Sciatic nerve (tissue), 2 donors: ENCODE results near the gene CUL1. TPM values are rescaled to one million over a fixed set of nuclear protein-coding genes. Genes with fewer than 3 reads are reported as not detected.

Experiments
- ATAC-seq: fragments of 200-7000 bp; cut with Tn5 transposase; one replicate; pipeline ENCODE4 v1.9.1; 2020; ENCODE audit warnings: mild to moderate bottlenecking, moderate library complexity
- DNase-seq: peaks from one replicate; pipeline ENCODE4 v3.0.0-alpha.2; 2020; ENCODE audit warnings: low spot score
- intact Hi-C: fragments of 100-400 bp; cut with DNase I; formaldehyde crosslinking; loops from one replicate; pipeline ENCODE4 v1.14.2; 2022
- total RNA-seq: library from RNA; stranded (reverse); fragmentation: NEBNext Ultra II Directional; extraction: Animal tissue kit (Norgen Biotek cat#: 25700); gene quantifications from one replicate; pipeline ENCODE4 v1.2.1, GENCODE V29; 2021
- donor health status: DM: no; HTN: no; CAD: no.
- donor health status: DM: no; HTN: no; CAD: no.

CUL1 gene
- total RNA-seq, 1 donor from 2014 or later = 40.4 TPM

- no peak for ATAC-seq
- intact Hi-C loops = no loop called here
- no peak for DNase-seq
Measured at GRCh38 chr7:148735967-148736366, 37.3 kb downstream of the CUL1 start.

GRCh38 chr7:148738737-148739535 is 40.2 kb downstream of the CUL1 start:
- ATAC-seq (no peak), DNase-seq (no peak)
- intact Hi-C loops = no loop called here

- no peak for ATAC-seq
- intact Hi-C loops = no loop called here
- DNase-seq = no peak
Measured at GRCh38 chr7:148746135-148746534, 47.4 kb downstream of the CUL1 start.

GRCh38 chr7:148747274-148747673 is 48.6 kb downstream of the CUL1 start:
- DNase-seq (no peak), ATAC-seq (no peak)
- intact Hi-C loops = no loop called here

- intact Hi-C loops = no loop called here
- DNase-seq = no peak
Measured at GRCh38 chr7:148750442-148751355, 52.0 kb downstream of the CUL1 start.

GRCh38 chr7:148753224-148753623 is 54.5 kb downstream of the CUL1 start:
- intact Hi-C loops = no loop called here
- ATAC-seq (no peak), DNase-seq (no peak)

More at GRCh38 chr7:148750442-148751355, 52.0 kb downstream of the CUL1 start:
- ATAC-seq = no peak

- intact Hi-C loops = no loop called here
- ATAC-seq (no peak), DNase-seq (no peak)
Measured at GRCh38 chr7:148754912-148755311, 56.2 kb downstream of the CUL1 start.

- no peak for DNase-seq
- no peak for ATAC-seq
- intact Hi-C loops = no loop called here
Measured at GRCh38 chr7:148761499-148762278, 63.0 kb downstream of the CUL1 start.

- DNase-seq = no peak
Measured at GRCh38 chr7:148763622-148764021, 64.9 kb downstream of the CUL1 start.

GRCh38 chr7:148770004-148770403 is 71.3 kb downstream of the CUL1 start:
- ATAC-seq (no peak), DNase-seq (no peak)
- intact Hi-C loops = no loop called here

More at GRCh38 chr7:148763622-148764021, 64.9 kb downstream of the CUL1 start:
- ATAC-seq = no peak
- intact Hi-C loops = no loop called here

GRCh38 chr7:148772297-148773089 is 73.8 kb downstream of the CUL1 start:
- ATAC-seq = no peak

GRCh38 chr7:148773334-148773733 is 74.6 kb downstream of the CUL1 start:
- intact Hi-C loops = no loop called here
- ATAC-seq (no peak), DNase-seq (no peak)

More at GRCh38 chr7:148772297-148773089, 73.8 kb downstream of the CUL1 start:
- intact Hi-C loops = no loop called here
- no peak for DNase-seq

GRCh38 chr7:148774471-148774870 is 75.8 kb downstream of the CUL1 start:
- DNase-seq (no peak), ATAC-seq (no peak)
- intact Hi-C loops = no loop called here

GRCh38 chr7:148782757-148783456 is 84.2 kb downstream of the CUL1 start:
- intact Hi-C loops = no loop called here
- DNase-seq (no peak), ATAC-seq (no peak)

- intact Hi-C loops = no loop called here
- ATAC-seq (no peak), DNase-seq (no peak)
Measured at GRCh38 chr7:148783801-148784527, 85.3 kb downstream of the CUL1 start.

GRCh38 chr7:148787571-148788295 is 89.0 kb downstream of the CUL1 start:
- DNase-seq = no peak
- no peak for ATAC-seq
- intact Hi-C loops = no loop called here

- intact Hi-C loops = no loop called here
- ATAC-seq = no peak
- no peak for DNase-seq
Measured at GRCh38 chr7:148789220-148789619, 90.5 kb downstream of the CUL1 start.
